NCI-H2107 (cell line): ENCODE results near the gene TP53TG5.

Source experiments
- DNase-seq: peaks from one replicate; lab custom pipeline; 2025; lab: John Stamatoyannopoulos, UW

The TP53TG5 gene

GRCh38 chr20:45378191-45378590 is at the start of gene TP53TG5:
Gene TP53TG5 (minus strand): TSS chr20:45378325. CDS start chr20:45378236, 89 bp downstream.
- DNase-seq, result no peak

- DNase-seq, result no peak
These were observed 49.4 kb upstream of the TP53TG5 start for GRCh38 chr20:45427236-45428149.

- no peak for DNase-seq
These were observed 48.3 kb upstream of the TP53TG5 start for GRCh38 chr20:45426320-45427016.

GRCh38 chr20:45425561-45425960 is 47.4 kb upstream of the TP53TG5 start:
- DNase-seq, result no peak

GRCh38 chr20:45423700-45424099 is 45.6 kb upstream of the TP53TG5 start:
- no peak for DNase-seq

GRCh38 chr20:45420125-45420524 is 42.0 kb upstream of the TP53TG5 start:
- DNase-seq, result no peak

GRCh38 chr20:45419188-45420091 is 41.3 kb upstream of the TP53TG5 start:
- DNase-seq, result no peak

GRCh38 chr20:45416917-45417316 is 38.8 kb upstream of the TP53TG5 start:
- DNase-seq, result no peak

GRCh38 chr20:45415822-45416637 is 37.9 kb upstream of the TP53TG5 start, which contains the start of gene PIGT:
Gene PIGT (plus strand): TSS chr20:45416141. CDS start chr20:45416157, 16 bp downstream.
- DNase-seq, result no peak

- DNase-seq, result no peak
These were observed 35.4 kb upstream of the TP53TG5 start for GRCh38 chr20:45413479-45413878.

- no peak for DNase-seq
These were observed 34.5 kb upstream of the TP53TG5 start for GRCh38 chr20:45412653-45413052.

- no peak for DNase-seq
These were observed 32.8 kb upstream of the TP53TG5 start for GRCh38 chr20:45410887-45411286.

- DNase-seq, result no peak
These were observed 31.6 kb upstream of the TP53TG5 start for GRCh38 chr20:45409521-45410272.

- no peak for DNase-seq
These were observed 30.6 kb upstream of the TP53TG5 start for GRCh38 chr20:45408646-45409213.

- no peak for DNase-seq
These were observed 29.9 kb upstream of the TP53TG5 start, which contains the start of gene DBNDD2 for GRCh38 chr20:45407783-45408645. Gene DBNDD2 (plus strand): TSS chr20:45408289. CDS start chr20:45408468, 179 bp downstream.

GRCh38 chr20:45407067-45407745 is 29.1 kb upstream of the TP53TG5 start:
- no peak for DNase-seq

GRCh38 chr20:45406260-45407066 is 28.3 kb upstream of the TP53TG5 start:
- no peak for DNase-seq
